H1 (cell line): ENCODE results near the gene ELMO1. TPM values are rescaled to one million over a fixed set of nuclear protein-coding genes. Genes with fewer than 3 reads are reported as not detected.

Source experiments
- CTCF ChIA-PET: fragments of 300-600 bp; sonication (Branson Sonifier 250); formaldehyde crosslinking; loops from one replicate; lab custom pipeline; 2021; ENCODE audit not compliant: partially characterized antibody; lab: Charles Lee
- POLR2A ChIA-PET: fragments of 300-600 bp; sonication (Branson Sonifier 250); formaldehyde crosslinking; loops from one replicate; lab custom pipeline; 2021; ENCODE audit warnings: inconsistent platforms; ENCODE audit not compliant: partially characterized antibody; lab: Charles Lee
- DNase-seq, 2 experiments: peaks; one replicate each; pipeline versions ENCODE4 v3.0.0 to v3.0.0-alpha.2; 2010 to 2022; ENCODE audit warnings: low spot score in 2 of 2, low read depth in 1 of 2, mixed read lengths in 1 of 2
- FAIRE-seq: peaks from 2 replicates; lab custom pipeline; 2011; peaks lifted over from hg19 to GRCh38; lab: Jason Lieb, UNC
- H2AFZ ChIP-seq: 2 replicates; pipeline ENCODE4 v1.8.1; 2012; ENCODE audit warnings: low read length, inconsistent platforms
- H2AK5ac ChIP-seq: 2 replicates; pipeline ENCODE4 v1.6.1; 2013; ENCODE audit warnings: low read depth, low read length
- H2BK120ac ChIP-seq: replicated peaks from 2 replicates; pipeline ENCODE3; 2013; ENCODE audit warnings: low read depth, low read length, inconsistent platforms
- H2BK12ac ChIP-seq: 2 replicates; pipeline ENCODE4 v1.6.1; 2013; ENCODE audit warnings: low read depth, low read length
- H2BK15ac ChIP-seq: 2 replicates; pipeline ENCODE4 v1.6.1; 2013; ENCODE audit warnings: low read length
- H2BK20ac ChIP-seq: 2 replicates; pipeline ENCODE4 v1.6.1; 2013; ENCODE audit warnings: low read length
- H2BK5ac ChIP-seq: 2 replicates; pipeline ENCODE4 v1.6.1; 2013; ENCODE audit warnings: low read depth, low read length
- H3K14ac ChIP-seq: 2 replicates; pipeline ENCODE4 v1.6.1; 2013; ENCODE audit warnings: inconsistent platforms; ENCODE audit not compliant: insufficient read length
- H3K18ac ChIP-seq: 2 replicates; pipeline ENCODE4 v1.6.1; 2013; ENCODE audit warnings: low read length; ENCODE audit errors: extremely low read depth
- H3K23ac ChIP-seq: 2 replicates; pipeline ENCODE4 v1.6.1; 2013; ENCODE audit warnings: inconsistent platforms; ENCODE audit not compliant: insufficient read length
- H3K23me2 ChIP-seq: 2 replicates; pipeline ENCODE4 v1.6.1; 2013; ENCODE audit warnings: low read depth, low read length
- H3K27ac ChIP-seq: 2 replicates; pipeline ENCODE4 v1.6.1; 2011; ENCODE audit warnings: low read depth, low read length, inconsistent platforms
- H3K27me3 ChIP-seq, 4 experiments: replicated peaks in 1 of 4; 1 replicate in 1 of 4; 2 replicates in 3 of 4; pipeline versions ENCODE4 v1.6.1 to v1.8.1; 2011 to 2013; ENCODE audit warnings: low read length in 3 of 4, mild to moderate bottlenecking in 3 of 4, inconsistent platforms in 2 of 4, mixed read lengths in 2 of 4, moderate library complexity in 1 of 4; ENCODE audit not compliant: control insufficient read depth in 3 of 4, insufficient read depth in 3 of 4; ENCODE audit errors: extremely low read depth in 1 of 4
- H3K36me3 ChIP-seq, 4 experiments: 2 replicates each; pipeline versions ENCODE4 v1.6.1 to v1.8.1; 2011 to 2013; ENCODE audit warnings: mild to moderate bottlenecking in 4 of 4, low read length in 3 of 4, moderate library complexity in 2 of 4, control low read depth in 1 of 4, inconsistent platforms in 1 of 4; ENCODE audit not compliant: insufficient read depth in 4 of 4, control insufficient read depth in 2 of 4
- H3K4ac ChIP-seq: replicated peaks from 2 replicates; pipeline ENCODE3; 2013; ENCODE audit warnings: low read length, low read depth, mixed read lengths, inconsistent platforms; ENCODE audit not compliant: insufficient read length
- H3K4me1 ChIP-seq, 4 experiments: replicated peaks in 1 of 4; 1 replicate in 1 of 4; 2 replicates in 3 of 4; pipeline versions ENCODE4 v1.6.1 to v1.8.1; 2011 to 2013; ENCODE audit warnings: low read length in 3 of 4, inconsistent platforms in 2 of 4, mixed read lengths in 1 of 4; ENCODE audit not compliant: insufficient read depth in 4 of 4, control insufficient read depth in 3 of 4
- H3K4me2 ChIP-seq, 2 experiments: 2 replicates each; pipeline versions ENCODE4 v1.6.1 to v1.8.1; 2011 to 2013; ENCODE audit warnings: low read depth in 2 of 2, low read length in 2 of 2, control low read depth in 1 of 2, inconsistent platforms in 1 of 2, mild to moderate bottlenecking in 1 of 2; ENCODE audit not compliant: insufficient read depth in 1 of 2
- H3K4me3 ChIP-seq, 4 experiments: fragments of 200-600, 300-600 bp in 1 of 4; sonication (generic), shearing (Covaris generic), sonication (Bioruptor Twin) in 1 of 4; 2 replicates each; pipeline versions ENCODE4 v1.5.1 to v1.8.1; 2011 to 2016; ENCODE audit warnings: low read length in 4 of 4, low read depth in 3 of 4, control low read depth in 2 of 4, inconsistent platforms in 2 of 4, mild to moderate bottlenecking in 2 of 4, mixed read lengths in 1 of 4, moderate library complexity in 1 of 4; ENCODE audit not compliant: insufficient read depth in 2 of 4; ENCODE audit errors: extremely low read depth in 1 of 4
- H3K56ac ChIP-seq: replicated peaks from 2 replicates; pipeline ENCODE3; 2013; ENCODE audit warnings: low read depth, mild to moderate bottlenecking, mixed read lengths, low read length, inconsistent platforms; ENCODE audit not compliant: insufficient read length
- H3K79me1 ChIP-seq: 2 replicates; pipeline ENCODE4 v1.6.1; 2013; ENCODE audit warnings: low read depth, low read length, control low read depth
- H3K79me2 ChIP-seq, 2 experiments: 2 replicates each; pipeline versions ENCODE4 v1.6.1 to v1.8.1; 2012 to 2013; ENCODE audit warnings: low read length in 2 of 2, mild to moderate bottlenecking in 2 of 2, inconsistent platforms in 1 of 2; ENCODE audit not compliant: insufficient read depth in 2 of 2, control insufficient read depth in 1 of 2
- H3K9ac ChIP-seq, 4 experiments: replicated peaks in 1 of 4; 1 replicate in 1 of 4; 2 replicates in 3 of 4; pipeline versions ENCODE4 v1.6.1 to v1.8.1; 2011 to 2013; ENCODE audit warnings: low read depth in 3 of 4, low read length in 3 of 4, control low read depth in 2 of 4, mild to moderate bottlenecking in 2 of 4, moderate library complexity in 2 of 4, inconsistent platforms in 1 of 4; ENCODE audit errors: extremely low read depth in 1 of 4
- H3K9me3 ChIP-seq, 2 experiments: 2 replicates each; pipeline versions ENCODE4 v1.6.1 to v1.8.1; 2012 to 2013; ENCODE audit warnings: mild to moderate bottlenecking in 2 of 2, moderate library complexity in 2 of 2, control low read depth in 1 of 2, inconsistent platforms in 1 of 2, low read depth in 1 of 2, low read length in 1 of 2, mixed read lengths in 1 of 2; ENCODE audit not compliant: insufficient read depth in 2 of 2
- H4K20me1 ChIP-seq, 2 experiments: replicated peaks in 1 of 2; 2 replicates each; pipeline versions ENCODE3 to v1.8.1; 2011 to 2013; ENCODE audit warnings: inconsistent platforms in 2 of 2, low read length in 2 of 2, mild to moderate bottlenecking in 1 of 2; ENCODE audit not compliant: insufficient read depth in 2 of 2, control insufficient read depth in 1 of 2
- H4K5ac ChIP-seq: 2 replicates; pipeline ENCODE4 v1.6.1; 2013; ENCODE audit warnings: low read length, low read depth, mixed read lengths, inconsistent platforms; ENCODE audit not compliant: insufficient read length
- H4K8ac ChIP-seq: 2 replicates; pipeline ENCODE4 v1.8.0; 2013; ENCODE audit warnings: mild to moderate bottlenecking, moderate library complexity, low read length, inconsistent platforms; ENCODE audit not compliant: insufficient read depth; ENCODE audit errors: extremely low read depth
- H4K91ac ChIP-seq: replicated peaks from 2 replicates; pipeline ENCODE3; 2013; ENCODE audit warnings: low read length, mixed read lengths, inconsistent platforms; ENCODE audit not compliant: insufficient read length
- ATF2 ChIP-seq: IDR thresholded peaks from 2 replicates; pipeline ENCODE4 v1.6.1; 2012; ENCODE audit warnings: low read length, inconsistent platforms
- CREB1 ChIP-seq: IDR thresholded peaks from 2 replicates; pipeline ENCODE4 v1.6.1; 2012; ENCODE audit warnings: inconsistent platforms
- GABPA ChIP-seq: IDR thresholded peaks from 2 replicates; pipeline ENCODE4 v1.6.1; 2011; ENCODE audit warnings: mild to moderate bottlenecking, low read length, moderate library complexity, borderline replicate concordance; ENCODE audit not compliant: insufficient read depth
- POU5F1 ChIP-seq: IDR thresholded peaks from 2 replicates; pipeline ENCODE4 v1.6.1; 2011; ENCODE audit warnings: low read depth, mild to moderate bottlenecking, low read length, moderate library complexity
- SAP30 ChIP-seq: fragments of 300-600 bp; sonication (generic); IDR thresholded peaks from 2 replicates; pipeline ENCODE4 v1.7.1; 2012; ENCODE audit warnings: low read length, moderate library complexity, mild to moderate bottlenecking, inconsistent platforms; ENCODE audit not compliant: insufficient read depth, insufficient replicate concordance
- SP2 ChIP-seq: IDR thresholded peaks from 2 replicates; pipeline ENCODE4 v1.6.1; 2012; ENCODE audit warnings: mild to moderate bottlenecking, low read length, inconsistent platforms
- SP4 ChIP-seq: IDR thresholded peaks from 2 replicates; pipeline ENCODE4 v1.6.1; 2012; ENCODE audit warnings: low read length, inconsistent platforms
- TEAD4 ChIP-seq: IDR thresholded peaks from 2 replicates; pipeline ENCODE4 v1.6.1; 2012; ENCODE audit warnings: low read depth, low read length, inconsistent platforms, mixed read lengths
- YY1 ChIP-seq: IDR thresholded peaks from 2 replicates; pipeline ENCODE4 v1.6.1; 2011; ENCODE audit warnings: low read depth, mild to moderate bottlenecking, low read length
- ZNF274 ChIP-seq: IDR thresholded peaks from 2 replicates; pipeline ENCODE4 v1.7.0; 2012; ENCODE audit warnings: low read length, borderline replicate concordance; ENCODE audit errors: extremely low read depth
- WGBS, 2 experiments: shearing (Covaris generic) in 1 of 2; methylation state at CpG; one replicate each; pipeline versions ENCODE4 v1.1.6 to v1.1.7; 2013 to 2015; ENCODE audit warnings: low lambda C conversion rate in 2 of 2, mixed read lengths in 2 of 2, inconsistent platforms in 1 of 2, low coverage in 1 of 2, missing lambda C conversion rate in 1 of 2; ENCODE audit not compliant: insufficient replicate concordance in 2 of 2, insufficient coverage in 1 of 2, insufficient read length in 1 of 2; ENCODE audit errors: extremely low coverage in 1 of 2, missing lambda C conversion rate in 1 of 2; 5-methylcytosine and 5-hydroxymethylcytosine counted together
- polyA plus RNA-seq, 7 experiments: library from polyadenylated mRNA; depleted of rRNA in 3 of 7; stranded (reverse) in 5 of 7; unstranded in 2 of 7; fragments of >200 nt in 5 of 7; fragments of 200-250 nt in 2 of 7; gene quantifications; 1 replicate in 5 of 7; 2 replicates in 1 of 7; 4 replicates in 1 of 7; pipeline versions ENCODE4 v1.2.1 to v1.2.3, GENCODE V29; 2011 to 2013; ENCODE audit warnings: missing spikeins in 2 of 7, mixed read lengths in 2 of 7
- total RNA-seq: library from RNA; stranded (reverse); fragmentation: NEBNext Ultra II Directional; extraction: Animal tissue kit (Norgen Biotek cat#: 25700); gene quantifications from 2 replicates; pipeline ENCODE4 v1.2.1, GENCODE V29; 2021

The ELMO1 gene
- total and polyA plus RNA-seq, 2 of the 8 experiments (the other 6 are each of a cell fraction or from before 2014, with no cell fraction given) = 18.4 to 21.0 TPM

DNA sequence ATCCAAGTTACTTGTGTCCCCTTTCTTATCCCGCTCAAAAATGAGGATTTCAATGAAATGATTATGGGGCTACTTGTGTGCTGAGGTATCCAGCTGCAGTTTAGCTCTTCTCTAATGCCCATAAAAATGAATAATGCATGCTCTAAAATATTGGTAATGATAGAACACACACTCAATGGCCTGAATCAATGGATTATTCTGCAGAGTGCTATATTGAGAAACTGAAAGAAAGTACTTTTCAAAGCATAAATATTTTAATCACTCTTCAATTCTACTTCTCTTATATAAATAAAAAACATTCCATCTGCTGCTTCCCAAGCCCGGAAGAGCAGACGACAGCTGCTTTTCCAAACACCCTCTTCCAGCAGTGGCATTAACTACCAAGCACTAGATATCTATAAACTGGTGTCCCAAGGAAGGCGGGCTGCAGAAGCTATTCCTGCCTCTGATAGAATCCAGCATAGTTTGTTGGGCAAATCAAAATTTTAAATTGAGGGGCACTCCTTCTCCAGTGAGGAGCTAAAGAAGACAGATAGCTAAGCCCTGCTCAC lies 439.5 kb downstream of the ELMO1 start:
- Histone ChIP-seq H2BK12ac (no peak overlapping the region), H3K4me2 (no peak overlapping the region), H4K20me1 (no peaks in the 10 kb centered on the region), H4K91ac (no peak overlapping the region), H2BK20ac (no peak overlapping the region), H3K9ac (no peak overlapping the region), H3K9me3 (no peaks in the 10 kb centered on the region), H2BK120ac (no peak overlapping the region), H3K36me3 (no peaks in the 10 kb centered on the region), H2BK15ac (no peak overlapping the region), H3K23ac (no peak overlapping the region), H2AFZ (no peak overlapping the region), H3K27ac (no peak overlapping the region), H3K79me2 (no peaks in the 10 kb centered on the region), H3K18ac (no peak overlapping the region), H3K79me1 (no peaks in the 10 kb centered on the region), H2BK5ac (no peak overlapping the region), H3K23me2 (no peaks in the 10 kb centered on the region), H4K8ac (no peak overlapping the region), H3K14ac (no peak overlapping the region), H3K56ac (no peak overlapping the region), H3K27me3 (no peaks in the 10 kb centered on the region), H3K4me3 (no peak overlapping the region), H4K5ac (no peak overlapping the region), H3K4me1 (peaks cover 0 to 6% (median 2%) of the 10 kb centered on the region in 4 experiments; a peak in 2 of 7 replicates), H2AK5ac (no peak overlapping the region), H3K4ac (no peak overlapping the region)
- CTCF ChIA-PET = interaction anchor here (0.6 to 18.1 kb wide), 6 partner anchors 9 to 189 kb away, joined by 3 to 162 read pairs (median 4); no protein-coding TSS in a partner anchor
- 89% methylated on average over 4 of the region's 4 CpGs; no CpG with 5 or more reads in 1 of the 2 experiments for WGBS, 2 experiments
- POLR2A ChIA-PET = interaction anchor here (1.0 to 1.1 kb wide), 2 partner anchors 17 to 229 kb away, joined by 3 read pairs; no protein-coding TSS in a partner anchor
- TF ChIP-seq ATF2 (no peak), SAP30 (no peak), CREB1 (no peak), ZNF274 (no peak), TEAD4 (no peak), SP2 (no peak), GABPA (no peak), SP4 (no peak), POU5F1 (no peak), YY1 (no peak)
- no peak for FAIRE-seq
- no peak for DNase-seq
